ENCODE measurements around the gene TPP2.

Gene TPP2

GRCh38 chr13:102596147-102597028 lies at the start of gene TPP2:
TPP2 (plus strand) TSS chr13:102596986; CDS start chr13:102597039, 53 bp downstream.
- Histone ChIP-seq H3K27ac (peak within 1 kb of the TSS; percentile 99), H3K9me3 (no peaks in the 10 kb centered on the region), H3K4me1 (peaks cover 0 to 40% (median 20%) of the 10 kb centered on the region in 4 donors), H3K4me3 (peak within 1 kb of the TSS; percentile 92 to 95), H3K27me3 (no peaks in the 10 kb centered on the region), H3K36me3 (no peaks in the 10 kb centered on the region)
- intact Hi-C loops (cut with DNase I; ENCODE audit: low total_unique reads) = loop anchor here (5.0 kb wide), 2 partner anchors 51 to 201 kb away; partner anchors contain the start of genes BIVM and POGLUT2
- DNase-seq = peak; percentile 98 to 99
- TF ChIP-seq CTCF (IDR thresholded peaks at IDR 0.05) = no peak

GRCh38 chr13:102548811-102549210 lies 48.0 kb upstream of the TPP2 start:
- no peak overlapping the region for H3K27ac ChIP-seq

GRCh38 chr13:102550507-102550906 lies 46.3 kb upstream of the TPP2 start:
- no peak for DNase-seq
- H3K4me3 ChIP-seq = no peak overlapping the region
- H3K36me3 ChIP-seq = no peaks in the 10 kb centered on the region
- intact Hi-C loops (cut with DNase I; ENCODE audit: low total_unique reads) = no loop called here
- H3K9me3 ChIP-seq = no peaks in the 10 kb centered on the region
- H3K27ac ChIP-seq = no peak overlapping the region
- no peaks in the 10 kb centered on the region for H3K4me1 ChIP-seq
- TF ChIP-seq CTCF (IDR thresholded peaks at IDR 0.05) = no peak
- no peaks in the 10 kb centered on the region for H3K27me3 ChIP-seq

More at GRCh38 chr13:102548811-102549210, 48.0 kb upstream of the TPP2 start:
- DNase-seq = no peak
- no peak overlapping the region for H3K4me3 ChIP-seq
- H3K27me3 ChIP-seq = no peaks in the 10 kb centered on the region
- H3K9me3 ChIP-seq = no peaks in the 10 kb centered on the region
- H3K36me3 ChIP-seq = no peaks in the 10 kb centered on the region
- no peak for TF ChIP-seq CTCF (IDR thresholded peaks at IDR 0.05)
- intact Hi-C loops (cut with DNase I; ENCODE audit: low total_unique reads) = no loop called here
- no peaks in the 10 kb centered on the region for H3K4me1 ChIP-seq

GRCh38 chr13:102555914-102556553 lies 40.8 kb upstream of the TPP2 start:
- no peaks in the 10 kb centered on the region for H3K9me3 ChIP-seq
- H3K36me3 ChIP-seq = no peaks in the 10 kb centered on the region
- intact Hi-C loops (cut with DNase I; ENCODE audit: low total_unique reads) = no loop called here
- H3K27me3 ChIP-seq = no peaks in the 10 kb centered on the region
- no peak overlapping the region for H3K4me3 ChIP-seq
- DNase-seq = no peak
- peak; percentile 33 to 37 for TF ChIP-seq CTCF (IDR thresholded peaks at IDR 0.05)
- H3K27ac ChIP-seq = no peak overlapping the region
- no peaks in the 10 kb centered on the region for H3K4me1 ChIP-seq

GRCh38 chr13:102556806-102557205 lies 40.0 kb upstream of the TPP2 start:
- TF ChIP-seq CTCF (IDR thresholded peaks at IDR 0.05) = no peak
- no peak for DNase-seq
- Histone ChIP-seq H3K27ac (no peak overlapping the region), H3K4me3 (no peak overlapping the region), H3K27me3 (no peaks in the 10 kb centered on the region), H3K4me1 (no peaks in the 10 kb centered on the region), H3K9me3 (no peaks in the 10 kb centered on the region), H3K36me3 (no peaks in the 10 kb centered on the region)
- intact Hi-C loops (cut with DNase I; ENCODE audit: low total_unique reads) = no loop called here
